Measurements from ENCODE around the gene SLC10A6.

The SLC10A6 gene

DNA sequence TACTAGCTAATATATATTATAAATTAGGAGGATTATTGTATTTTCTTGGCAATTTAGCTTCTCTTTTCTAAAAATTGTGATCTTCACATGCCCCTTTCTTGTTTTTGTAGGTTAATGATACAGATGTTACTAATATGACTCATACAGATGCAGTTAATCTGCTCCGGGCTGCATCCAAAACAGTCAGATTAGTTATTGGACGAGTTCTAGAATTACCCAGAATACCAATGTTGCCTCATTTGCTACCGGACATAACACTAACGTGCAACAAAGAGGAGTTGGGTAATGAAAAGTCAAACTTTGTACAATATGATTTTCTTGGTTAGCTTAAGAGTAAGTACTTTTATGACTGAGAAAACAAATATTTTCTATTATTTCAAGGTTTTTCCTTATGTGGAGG is 74.1 kb downstream of the SLC10A6 start:
- DNase-seq, result no peak

All from stimulated activated CD4-positive, alpha-beta T cell treated with anti-CD3 and anti-CD28 coated beads, Interleukin-2, amount 100 ng/mL, for 48 hours (primary cell).